HEK293 (cell line): ENCODE measurements around the gene SLC6A1.

Experiments
- CTCF ChIA-PET: fragments of 350-600 bp; formaldehyde crosslinking; extraction: SDS; loops from one replicate; lab custom pipeline; 2021; ENCODE audit warnings: antibody characterized with exemption; lab: Yijun Ruan, JAX
- POLR2A ChIA-PET: fragments of 300-600 bp; formaldehyde crosslinking; extraction: SDS; loops from one replicate; lab custom pipeline; 2020; ENCODE audit warnings: antibody characterized with exemption, inconsistent platforms; lab: Yijun Ruan, JAX
- H3K27ac ChIP-seq: fragments of 200-500 bp; sonication (Bioruptor generic); 2 replicates; pipeline ENCODE4 v1.5.1; 2014; ENCODE audit warnings: low read depth, low read length, control low read depth, inconsistent platforms; ENCODE audit errors: extremely low read depth
- H3K36me3 ChIP-seq, 2 experiments: fragments of 200-500 bp in 1 of 2; sonication (Bioruptor generic) in 1 of 2; 1 replicate in 1 of 2; 2 replicates in 1 of 2; pipeline ENCODE4 v1.5.1; 2014 to 2017; ENCODE audit warnings: inconsistent platforms in 2 of 2, low read length in 2 of 2; ENCODE audit not compliant: control insufficient read depth in 2 of 2, insufficient read depth in 1 of 2
- H3K4me1 ChIP-seq: fragments of 200-500 bp; sonication (Bioruptor generic); 2 replicates; pipeline ENCODE4 v1.5.1; 2014; ENCODE audit warnings: mild to moderate bottlenecking, low read length, inconsistent platforms; ENCODE audit not compliant: control insufficient read depth, insufficient read depth
- H3K4me3 ChIP-seq: 2 replicates; pipeline ENCODE4 v1.5.1; 2011; ENCODE audit warnings: low read depth, mild to moderate bottlenecking, control low read depth, low read length, moderate library complexity
- H3K9me3 ChIP-seq: fragments of 200-500 bp; sonication (Bioruptor generic); 2 replicates; pipeline ENCODE4 v1.5.1; 2014; ENCODE audit warnings: low read depth, low read length, inconsistent platforms; ENCODE audit not compliant: control insufficient read depth, insufficient read depth
- MEIS1 ChIP-seq: sonication (generic); formaldehyde crosslinking; IDR thresholded peaks from 2 replicates; pipeline ENCODE4 v1.8.1; 2022; ENCODE audit warnings: missing genetic modification reagents, mild to moderate bottlenecking, borderline replicate concordance
- SCRT2 ChIP-seq: fragments of 450-650 bp; formaldehyde crosslinking; IDR thresholded peaks from 2 replicates; pipeline ENCODE4 v1.5.1; 2016; ENCODE audit warnings: missing biosample characterization, missing genetic modification characterization
- YY1 ChIP-seq: fragments of 450-650 bp; formaldehyde crosslinking; IDR thresholded peaks from 2 replicates; pipeline ENCODE4 v1.5.1; 2018; ENCODE audit warnings: missing biosample characterization, missing genetic modification characterization
- ZBTB20 ChIP-seq: fragments of 450-650 bp; formaldehyde crosslinking; IDR thresholded peaks from 2 replicates; pipeline ENCODE4 v1.5.1; 2016; ENCODE audit warnings: missing biosample characterization, missing genetic modification characterization
- ZNF157 ChIP-seq: fragments of 450-650 bp; formaldehyde crosslinking; IDR thresholded peaks from 2 replicates; pipeline ENCODE4 v1.5.1; 2016; ENCODE audit warnings: missing biosample characterization, missing genetic modification characterization
- ZNF19 ChIP-seq: fragments of 450-650 bp; formaldehyde crosslinking; IDR thresholded peaks from 2 replicates; pipeline ENCODE4; 2016; ENCODE audit warnings: missing biosample characterization, missing genetic modification characterization, low read depth
- ZNF391 ChIP-seq: fragments of 450-650 bp; formaldehyde crosslinking; IDR thresholded peaks from 2 replicates; pipeline ENCODE4 v1.5.1; 2016; ENCODE audit warnings: low read depth, missing biosample characterization, missing genetic modification characterization, borderline replicate concordance
- ZNF623 ChIP-seq: fragments of 450-650 bp; formaldehyde crosslinking; IDR thresholded peaks from 2 replicates; pipeline ENCODE4 v1.5.1; 2016; ENCODE audit warnings: missing biosample characterization, missing genetic modification characterization
- ZNF677 ChIP-seq: fragments of 450-650 bp; IDR thresholded peaks from 2 replicates; pipeline ENCODE4 v1.5.0; 2018; ENCODE audit warnings: missing biosample characterization, mild to moderate bottlenecking, missing genetic modification characterization, moderate library complexity
- ZNF76 ChIP-seq: fragments of 450-650 bp; formaldehyde crosslinking; IDR thresholded peaks from 2 replicates; pipeline ENCODE4; 2016; ENCODE audit warnings: low read depth, missing biosample characterization, missing genetic modification characterization, borderline replicate concordance
- TF ChIP-seq, protein P1 (sequence below): fragments of 450-650 bp; formaldehyde crosslinking; conservative IDR thresholded peaks from 2 replicates; pipeline ENCODE4 v1.5.1; 2016; ENCODE audit warnings: low read depth, missing biosample characterization, missing genetic modification characterization
- TF ChIP-seq, protein P2 (sequence below): fragments of 450-650 bp; formaldehyde crosslinking; IDR thresholded peaks from 2 replicates; pipeline ENCODE4 v1.5.1; 2016; ENCODE audit warnings: missing biosample characterization, missing genetic modification characterization

Gene SLC6A1

DNA sequence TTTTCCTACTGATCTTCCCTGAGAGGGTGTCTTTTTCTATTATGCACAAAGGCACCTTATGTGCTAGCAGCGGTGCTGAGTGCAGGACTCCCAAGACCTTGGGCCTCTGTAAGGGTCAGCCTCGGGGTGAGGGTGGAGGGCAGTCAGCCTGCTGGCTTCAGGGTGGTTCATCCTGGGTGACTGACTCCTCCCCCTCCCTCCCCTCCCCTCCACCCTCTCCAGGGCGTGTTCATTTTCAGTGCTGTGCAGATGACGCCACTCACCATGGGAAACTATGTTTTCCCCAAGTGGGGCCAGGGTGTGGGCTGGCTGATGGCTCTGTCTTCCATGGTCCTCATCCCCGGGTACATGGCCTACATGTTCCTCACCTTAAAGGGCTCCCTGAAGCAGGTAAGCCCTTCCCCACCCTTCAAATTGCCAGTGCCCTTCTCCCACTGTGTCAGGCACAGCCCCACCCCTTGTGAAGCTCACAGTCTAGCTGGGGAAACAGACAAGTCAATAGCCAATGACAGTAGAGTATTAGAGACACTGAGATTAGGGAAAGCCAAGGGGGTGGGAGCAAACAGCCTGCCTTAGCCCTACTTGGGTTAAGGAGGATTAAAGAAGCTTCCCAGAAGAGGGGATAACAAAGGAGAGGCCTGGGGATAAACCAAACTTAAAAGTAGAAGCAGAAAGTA lies 41.9 kb downstream of the SLC6A1 start (continued):
- TF ChIP-seq, protein P1, sequence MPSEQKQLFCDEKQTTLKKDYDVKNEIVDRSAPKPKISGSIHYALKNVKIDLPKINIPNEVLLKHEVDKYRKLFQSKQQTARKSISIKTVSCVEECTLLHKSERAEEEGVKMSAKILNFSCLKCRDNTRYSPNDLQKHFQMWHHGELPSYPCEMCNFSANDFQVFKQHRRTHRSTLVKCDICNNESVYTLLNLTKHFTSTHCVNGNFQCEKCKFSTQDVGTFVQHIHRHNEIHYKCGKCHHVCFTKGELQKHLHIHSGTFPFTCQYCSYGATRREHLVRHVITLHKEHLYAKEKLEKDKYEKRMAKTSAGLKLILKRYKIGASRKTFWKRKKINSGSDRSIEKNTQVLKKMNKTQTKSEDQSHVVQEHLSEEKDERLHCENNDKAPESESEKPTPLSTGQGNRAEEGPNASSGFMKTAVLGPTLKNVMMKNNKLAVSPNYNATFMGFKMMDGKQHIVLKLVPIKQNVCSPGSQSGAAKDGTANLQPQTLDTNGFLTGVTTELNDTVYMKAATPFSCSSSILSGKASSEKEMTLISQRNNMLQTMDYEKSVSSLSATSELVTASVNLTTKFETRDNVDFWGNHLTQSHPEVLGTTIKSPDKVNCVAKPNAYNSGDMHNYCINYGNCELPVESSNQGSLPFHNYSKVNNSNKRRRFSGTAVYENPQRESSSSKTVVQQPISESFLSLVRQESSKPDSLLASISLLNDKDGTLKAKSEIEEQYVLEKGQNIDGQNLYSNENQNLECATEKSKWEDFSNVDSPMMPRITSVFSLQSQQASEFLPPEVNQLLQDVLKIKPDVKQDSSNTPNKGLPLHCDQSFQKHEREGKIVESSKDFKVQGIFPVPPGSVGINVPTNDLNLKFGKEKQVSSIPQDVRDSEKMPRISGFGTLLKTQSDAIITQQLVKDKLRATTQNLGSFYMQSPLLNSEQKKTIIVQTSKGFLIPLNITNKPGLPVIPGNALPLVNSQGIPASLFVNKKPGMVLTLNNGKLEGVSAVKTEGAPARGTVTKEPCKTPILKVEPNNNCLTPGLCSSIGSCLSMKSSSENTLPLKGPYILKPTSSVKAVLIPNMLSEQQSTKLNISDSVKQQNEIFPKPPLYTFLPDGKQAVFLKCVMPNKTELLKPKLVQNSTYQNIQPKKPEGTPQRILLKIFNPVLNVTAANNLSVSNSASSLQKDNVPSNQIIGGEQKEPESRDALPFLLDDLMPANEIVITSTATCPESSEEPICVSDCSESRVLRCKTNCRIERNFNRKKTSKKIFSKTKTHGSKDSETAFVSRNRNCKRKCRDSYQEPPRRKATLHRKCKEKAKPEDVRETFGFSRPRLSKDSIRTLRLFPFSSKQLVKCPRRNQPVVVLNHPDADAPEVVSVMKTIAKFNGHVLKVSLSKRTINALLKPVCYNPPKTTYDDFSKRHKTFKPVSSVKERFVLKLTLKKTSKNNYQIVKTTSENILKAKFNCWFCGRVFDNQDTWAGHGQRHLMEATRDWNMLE (tag by site-specific recombination), result no peak

- POLR2A ChIA-PET, result no interaction called here
- TF ChIP-seq ZNF623 (tag by site-specific recombination), result peak; percentile 76
- TF ChIP-seq SCRT2 (tag by site-specific recombination), result no peak
- TF ChIP-seq, all 188 proteins: peak for 1
- CTCF ChIA-PET, result interaction anchor here (0.5 to 0.7 kb wide), 2 partner anchors 24 to 85 kb away, joined by 3 to 4 read pairs; no protein-coding TSS in a partner anchor
- no peaks in the 10 kb centered on the region for H3K4me1 ChIP-seq
- H3K9me3 ChIP-seq, result no peaks in the 10 kb centered on the region
- no peak overlapping the region for H3K4me3 ChIP-seq
- no peak overlapping the region for H3K27ac ChIP-seq
- no peaks in the 10 kb centered on the region for H3K36me3 ChIP-seq
Measured at GRCh38 chr3:11035757-11036505, 43.4 kb downstream of the SLC6A1 start.

- CTCF ChIA-PET, result interaction anchor here (1.2 kb wide), 1 partner anchor 23 kb away, joined by 4 read pairs; no protein-coding TSS in a partner anchor
- Histone ChIP-seq H3K4me3 (no peak overlapping the region), H3K36me3 (no peaks in the 10 kb centered on the region), H3K27ac (no peak overlapping the region), H3K4me1 (no peaks in the 10 kb centered on the region)
- TF ChIP-seq MEIS1 (CRISPR knock-in tag), result no peak
- no peak for TF ChIP-seq ZNF76 (tag by site-specific recombination)
- TF ChIP-seq YY1 (tag by site-specific recombination), result no peak
- no peak for TF ChIP-seq ZNF157 (tag by site-specific recombination)
- no peak for TF ChIP-seq ZBTB20
- no peak for TF ChIP-seq SCRT2 (tag by site-specific recombination)
- TF ChIP-seq ZNF677 (tag by site-specific recombination), result no peak
- no peak for TF ChIP-seq ZNF19 (tag by site-specific recombination)
- TF ChIP-seq ZNF391 (tag by site-specific recombination), result no peak
- TF ChIP-seq, protein P2, sequence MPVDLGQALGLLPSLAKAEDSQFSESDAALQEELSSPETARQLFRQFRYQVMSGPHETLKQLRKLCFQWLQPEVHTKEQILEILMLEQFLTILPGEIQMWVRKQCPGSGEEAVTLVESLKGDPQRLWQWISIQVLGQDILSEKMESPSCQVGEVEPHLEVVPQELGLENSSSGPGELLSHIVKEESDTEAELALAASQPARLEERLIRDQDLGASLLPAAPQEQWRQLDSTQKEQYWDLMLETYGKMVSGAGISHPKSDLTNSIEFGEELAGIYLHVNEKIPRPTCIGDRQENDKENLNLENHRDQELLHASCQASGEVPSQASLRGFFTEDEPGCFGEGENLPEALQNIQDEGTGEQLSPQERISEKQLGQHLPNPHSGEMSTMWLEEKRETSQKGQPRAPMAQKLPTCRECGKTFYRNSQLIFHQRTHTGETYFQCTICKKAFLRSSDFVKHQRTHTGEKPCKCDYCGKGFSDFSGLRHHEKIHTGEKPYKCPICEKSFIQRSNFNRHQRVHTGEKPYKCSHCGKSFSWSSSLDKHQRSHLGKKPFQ (tag by site-specific recombination), result no peak
- TF ChIP-seq, all 188 proteins: peak for 0
- POLR2A ChIA-PET, result no interaction called here
- H3K9me3 ChIP-seq, result no peaks in the 10 kb centered on the region
Measured at GRCh38 chr3:11037241-11037873, 44.8 kb downstream of the SLC6A1 start.
